MCF 10A (cell line): Measurements from ENCODE around the gene RPS28. TPM values are rescaled to one million over a fixed set of nuclear protein-coding genes. Genes with fewer than 3 reads are reported as not detected.

Source experiments
- BruUV-seq: library from RNA; stranded (reverse); fragments of 400-500 nt; replicated peaks from 2 replicates; lab custom pipeline; 2021; lab: Mats Ljungman, UMichigan
- CTCF ChIA-PET: fragments of 300-600 bp; sonication (Branson Sonifier 250); formaldehyde crosslinking; extraction: SDS; loops from one replicate; lab custom pipeline; 2021; ENCODE audit warnings: antibody characterized with exemption, inconsistent platforms; lab: Yijun Ruan, JAX
- POLR2A ChIA-PET: fragments of 300-600, 350-650 bp; sonication (Branson Sonifier 250); formaldehyde crosslinking; extraction: SDS; loops from one replicate; lab custom pipeline; 2020; ENCODE audit warnings: antibody characterized with exemption, inconsistent platforms; lab: Yijun Ruan, JAX
- DNase-seq: peaks from one replicate; pipeline ENCODE4 v3.0.0-alpha.2; 2018; ENCODE audit not compliant: unreplicated experiment
- H3K27ac Mint-ChIP-seq: one replicate; pipeline ENCODE4 v1.8.0; 2022; ENCODE audit warnings: mild to moderate bottlenecking, low read depth, mixed read lengths; ENCODE audit not compliant: unreplicated experiment
- H3K27me3 Mint-ChIP-seq: one replicate; pipeline ENCODE4 v1.8.0; 2022; ENCODE audit warnings: mixed read lengths; ENCODE audit not compliant: insufficient read depth, unreplicated experiment
- H3K36me3 Mint-ChIP-seq: one replicate; pipeline ENCODE4 v1.8.0; 2022; ENCODE audit warnings: mild to moderate bottlenecking, moderate library complexity, mixed read lengths; ENCODE audit not compliant: insufficient read depth, unreplicated experiment
- H3K4me1 Mint-ChIP-seq: one replicate; pipeline ENCODE4 v1.8.0; 2022; ENCODE audit warnings: mixed read lengths; ENCODE audit not compliant: insufficient read depth, unreplicated experiment
- H3K4me3 Mint-ChIP-seq: one replicate; pipeline ENCODE4 v1.8.0; 2022; ENCODE audit warnings: mild to moderate bottlenecking, moderate library complexity, mixed read lengths; ENCODE audit not compliant: unreplicated experiment
- H3K9me3 Mint-ChIP-seq: one replicate; pipeline ENCODE4 v1.8.0; 2022; ENCODE audit warnings: mixed read lengths; ENCODE audit not compliant: unreplicated experiment
- CTCF ChIP-seq: fragments of 200-600 bp; IDR thresholded peaks from one replicate; pipeline ENCODE4 v1.8.0; 2022; ENCODE audit warnings: antibody characterized with exemption, mild to moderate bottlenecking; ENCODE audit not compliant: unreplicated experiment
- intact Hi-C: fragments of 100-400 bp; cut with micrococcal nuclease; formaldehyde crosslinking; loops from 2 replicates; pipeline ENCODE4 v1.14.1; 2022
- total RNA-seq: library from RNA; stranded (reverse); gene quantifications from 2 replicates; pipeline ENCODE4 v1.2.3, GENCODE V29; 2022

RPS28 gene
- total RNA-seq, 1 experiment from 2014 or later = 2,362 TPM

- Mint-ChIP-seq H3K9me3 (no peaks in the 10 kb centered on the region), H3K4me1 (peaks cover 34% of the 10 kb centered on the region), H3K4me3 (no peak overlapping the region), H3K36me3 (peaks cover 6% of the 10 kb centered on the region), H3K27ac (peak overlapping the region; percentile 75), H3K27me3 (no peaks in the 10 kb centered on the region)
- intact Hi-C loops = no loop called here
- no peak for TF ChIP-seq CTCF
- no TSS peak for BruUV-seq
- peak; percentile 55 for DNase-seq
- CTCF ChIA-PET = interaction anchor here (0.6 to 3.2 kb wide), 3 partner anchors 12 to 1953 kb away, joined by 3 to 11 read pairs (median 3); no protein-coding TSS in a partner anchor
- POLR2A ChIA-PET = interaction anchor here (0.6 to 5.7 kb wide), 6 partner anchors 11 to 148 kb away, joined by 3 to 31 read pairs (median 4); partner anchors contain the start of genes RAB11B, RPS28 and ZNF414
Measured at GRCh38 chr19:8366121-8366581, 44.9 kb downstream of the RPS28 start.

GRCh38 chr19:8366961-8367326 lies 45.6 kb downstream of the RPS28 start:
- POLR2A ChIA-PET = interaction anchor here (5.7 kb wide), 1 partner anchor 23 kb away, joined by 31 read pairs; the partner anchor contains the start of gene RAB11B
- TF ChIP-seq CTCF = no peak
- intact Hi-C loops = no loop called here
- Mint-ChIP-seq H3K4me1 (peaks cover 28% of the 10 kb centered on the region), H3K9me3 (no peaks in the 10 kb centered on the region), H3K4me3 (peak overlapping the region; percentile 39), H3K27me3 (no peaks in the 10 kb centered on the region), H3K36me3 (peaks cover 6% of the 10 kb centered on the region), H3K27ac (no peak overlapping the region)
- CTCF ChIA-PET = interaction anchor here (0.7 to 3.5 kb wide), 3 partner anchors 10 to 21 kb away, joined by 3 to 24 read pairs (median 3); no protein-coding TSS in a partner anchor
- BruUV-seq = no TSS peak
- DNase-seq = peak; percentile 79

GRCh38 chr19:8367327-8368001 lies 46.2 kb downstream of the RPS28 start:
- Mint-ChIP-seq H3K36me3 (peaks cover 6% of the 10 kb centered on the region), H3K4me3 (peak overlapping the region; percentile 39), H3K4me1 (peaks cover 24% of the 10 kb centered on the region), H3K27me3 (no peaks in the 10 kb centered on the region), H3K27ac (no peak overlapping the region), H3K9me3 (no peaks in the 10 kb centered on the region)
- ChIA-PET CTCF (interaction anchor here (0.6 to 3.5 kb wide), 5 partner anchors 9 to 1208 kb away, joined by 3 to 24 read pairs (median 3); no protein-coding TSS in a partner anchor), POLR2A (interaction anchor here (1.3 to 5.7 kb wide), 2 partner anchors 22 to 77 kb away, joined by 4 to 31 read pairs; partner anchors contain the start of gene RAB11B)
- no peak for TF ChIP-seq CTCF
- no TSS peak for BruUV-seq
- intact Hi-C loops = no loop called here
- peak; percentile 100 for DNase-seq
